Parathyroid adenoma (tissue), 2 donors: ENCODE results near the gene STT3B.
A peak's percentile ranks its signal among the peaks of the same experiment; 100 is the strongest.

Experiments used
- H2AFZ ChIP-seq: fragments of 300-600 bp; sonication (generic); one replicate; pipeline ENCODE4 v1.7.0; 2017; ENCODE audit warnings: antibody characterized with exemption, mild to moderate bottlenecking
- H3K27ac ChIP-seq: fragments of 300-600 bp; sonication (generic); one replicate; pipeline ENCODE4 v1.7.0; 2017
- H3K27me3 ChIP-seq: fragments of 300-600 bp; sonication (generic); one replicate; pipeline ENCODE4 v1.7.0; 2017; ENCODE audit warnings: low read length; ENCODE audit not compliant: control insufficient read depth, insufficient read depth
- H3K36me3 ChIP-seq: fragments of 300-600 bp; sonication (generic); one replicate; pipeline ENCODE4 v1.7.0; 2017; ENCODE audit warnings: low read length; ENCODE audit not compliant: control insufficient read depth, insufficient read depth
- H3K4me1 ChIP-seq: fragments of 300-600 bp; sonication (generic); one replicate; pipeline ENCODE4 v1.7.0; 2017; ENCODE audit warnings: control low read depth
- H3K4me2 ChIP-seq: fragments of 300-600 bp; sonication (generic); one replicate; pipeline ENCODE4 v1.7.0; 2017; ENCODE audit warnings: low read length
- H3K4me3 ChIP-seq: fragments of 300-600 bp; sonication (generic); one replicate; pipeline ENCODE4 v1.7.0; 2017; ENCODE audit warnings: low read depth, low read length
- H3K79me2 ChIP-seq: fragments of 300-600 bp; sonication (generic); one replicate; pipeline ENCODE4 v1.7.0; 2017; ENCODE audit warnings: control low read depth
- H3K9ac ChIP-seq: fragments of 300-600 bp; sonication (generic); one replicate; pipeline ENCODE4 v1.7.0; 2017; ENCODE audit warnings: mild to moderate bottlenecking
- H3K9me3 ChIP-seq: fragments of 300-600 bp; sonication (generic); one replicate; pipeline ENCODE4 v1.7.0; 2017; ENCODE audit warnings: low read length; ENCODE audit not compliant: control insufficient read depth
- TF ChIP-seq, protein P1 (sequence below): fragments of 300-600 bp; sonication (generic); IDR thresholded peaks from one replicate; pipeline ENCODE4 v1.7.0; 2017; ENCODE audit warnings: antibody characterized with exemption, mild to moderate bottlenecking
- donor health status: primary hyperparathyroidism.

STT3B gene

DNA sequence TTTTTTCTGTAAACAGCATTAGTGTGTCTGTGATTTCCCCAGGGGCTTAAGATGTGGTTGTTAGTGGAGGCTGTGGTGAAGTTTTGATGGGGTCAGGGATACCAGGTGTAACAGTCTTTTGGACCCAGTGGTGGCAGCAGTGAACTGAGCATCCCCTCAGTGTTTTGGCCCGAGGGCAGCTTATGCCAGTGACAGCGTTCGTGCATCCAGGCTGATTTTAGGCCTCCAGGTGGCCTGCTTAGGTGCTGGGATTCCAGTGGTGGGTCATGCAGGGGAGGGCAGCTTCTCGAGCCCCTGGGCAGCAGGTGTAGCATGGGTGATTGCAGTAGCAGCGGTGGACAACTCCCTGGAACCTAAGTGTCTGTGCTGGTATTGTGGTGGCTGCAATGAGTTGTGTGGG lies 29.2 kb downstream of the STT3B start:
- H3K9me3 ChIP-seq: no peaks in the 10 kb centered on the region
- no peaks in the 10 kb centered on the region for H3K36me3 ChIP-seq
- no peaks in the 10 kb centered on the region for H3K27me3 ChIP-seq
- no peak overlapping the region for H3K4me3 ChIP-seq
- no peak overlapping the region for H3K9ac ChIP-seq
- TF ChIP-seq, protein P1, sequence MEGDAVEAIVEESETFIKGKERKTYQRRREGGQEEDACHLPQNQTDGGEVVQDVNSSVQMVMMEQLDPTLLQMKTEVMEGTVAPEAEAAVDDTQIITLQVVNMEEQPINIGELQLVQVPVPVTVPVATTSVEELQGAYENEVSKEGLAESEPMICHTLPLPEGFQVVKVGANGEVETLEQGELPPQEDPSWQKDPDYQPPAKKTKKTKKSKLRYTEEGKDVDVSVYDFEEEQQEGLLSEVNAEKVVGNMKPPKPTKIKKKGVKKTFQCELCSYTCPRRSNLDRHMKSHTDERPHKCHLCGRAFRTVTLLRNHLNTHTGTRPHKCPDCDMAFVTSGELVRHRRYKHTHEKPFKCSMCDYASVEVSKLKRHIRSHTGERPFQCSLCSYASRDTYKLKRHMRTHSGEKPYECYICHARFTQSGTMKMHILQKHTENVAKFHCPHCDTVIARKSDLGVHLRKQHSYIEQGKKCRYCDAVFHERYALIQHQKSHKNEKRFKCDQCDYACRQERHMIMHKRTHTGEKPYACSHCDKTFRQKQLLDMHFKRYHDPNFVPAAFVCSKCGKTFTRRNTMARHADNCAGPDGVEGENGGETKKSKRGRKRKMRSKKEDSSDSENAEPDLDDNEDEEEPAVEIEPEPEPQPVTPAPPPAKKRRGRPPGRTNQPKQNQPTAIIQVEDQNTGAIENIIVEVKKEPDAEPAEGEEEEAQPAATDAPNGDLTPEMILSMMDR: no peak
- no peak overlapping the region for H3K4me2 ChIP-seq
- H3K4me1 ChIP-seq: peaks cover 6% of the 10 kb centered on the region
- H2AFZ ChIP-seq: no peak overlapping the region
- H3K79me2 ChIP-seq: peaks cover 42% of the 10 kb centered on the region
- no peak overlapping the region for H3K27ac ChIP-seq

DNA sequence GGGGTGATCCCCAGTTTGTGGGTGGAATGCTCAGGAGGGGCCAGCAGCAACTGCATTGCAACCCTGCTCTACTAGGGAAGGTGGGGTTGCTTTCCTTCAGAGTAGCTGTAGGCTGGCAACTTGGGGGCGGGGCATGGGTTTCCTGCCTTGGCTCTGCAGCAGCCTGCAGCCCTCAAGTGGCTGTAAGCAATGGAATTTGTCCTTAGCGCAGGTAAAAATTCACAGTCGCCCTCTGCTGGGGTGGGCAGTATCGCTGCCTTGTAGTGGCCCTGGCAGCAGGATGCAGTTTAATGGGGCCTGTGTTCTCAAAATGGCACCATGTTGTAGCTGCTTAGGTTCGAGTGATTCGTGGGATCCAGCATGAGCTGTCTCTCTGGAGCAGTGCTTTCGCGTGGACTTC lies 29.8 kb downstream of the STT3B start:
- no peak overlapping the region for H3K27ac ChIP-seq
- H3K27me3 ChIP-seq: no peaks in the 10 kb centered on the region
- no peaks in the 10 kb centered on the region for H3K36me3 ChIP-seq
- TF ChIP-seq, protein P1: no peak
- no peaks in the 10 kb centered on the region for H3K9me3 ChIP-seq
- H2AFZ ChIP-seq: no peak overlapping the region
- H3K79me2 ChIP-seq: peaks cover 43% of the 10 kb centered on the region
- peaks cover 9% of the 10 kb centered on the region for H3K4me1 ChIP-seq
- no peak overlapping the region for H3K4me2 ChIP-seq
- H3K4me3 ChIP-seq: no peak overlapping the region
- H3K9ac ChIP-seq: no peak overlapping the region

DNA sequence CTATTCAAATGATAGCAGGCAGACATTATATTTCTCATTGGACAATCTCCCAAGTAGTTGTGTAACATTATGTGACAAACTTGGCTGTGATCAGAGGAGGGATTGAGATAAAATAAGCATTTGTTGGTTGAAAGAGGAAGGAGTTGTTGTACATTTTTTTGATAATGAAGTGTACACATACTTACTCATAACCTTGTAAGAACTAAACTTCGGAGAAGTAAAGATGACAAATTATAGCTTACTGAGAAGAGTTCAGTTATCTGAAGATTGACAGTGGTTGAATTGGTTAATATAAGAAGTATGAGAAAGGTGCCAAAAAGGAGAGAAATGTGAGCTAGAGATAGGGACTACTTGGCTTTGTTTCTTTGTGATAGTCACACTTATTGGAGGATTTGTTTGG lies 32.6 kb downstream of the STT3B start:
- TF ChIP-seq, protein P1: no peak
- H3K27ac ChIP-seq: no peak overlapping the region
- H3K27me3 ChIP-seq: no peaks in the 10 kb centered on the region
- H3K9ac ChIP-seq: no peak overlapping the region
- peaks cover 17% of the 10 kb centered on the region for H3K4me1 ChIP-seq
- H3K4me2 ChIP-seq: no peak overlapping the region
- no peak overlapping the region for H2AFZ ChIP-seq
- no peaks in the 10 kb centered on the region for H3K9me3 ChIP-seq
- H3K79me2 ChIP-seq: peaks cover 45% of the 10 kb centered on the region
- no peaks in the 10 kb centered on the region for H3K36me3 ChIP-seq
- H3K4me3 ChIP-seq: no peak overlapping the region

DNA sequence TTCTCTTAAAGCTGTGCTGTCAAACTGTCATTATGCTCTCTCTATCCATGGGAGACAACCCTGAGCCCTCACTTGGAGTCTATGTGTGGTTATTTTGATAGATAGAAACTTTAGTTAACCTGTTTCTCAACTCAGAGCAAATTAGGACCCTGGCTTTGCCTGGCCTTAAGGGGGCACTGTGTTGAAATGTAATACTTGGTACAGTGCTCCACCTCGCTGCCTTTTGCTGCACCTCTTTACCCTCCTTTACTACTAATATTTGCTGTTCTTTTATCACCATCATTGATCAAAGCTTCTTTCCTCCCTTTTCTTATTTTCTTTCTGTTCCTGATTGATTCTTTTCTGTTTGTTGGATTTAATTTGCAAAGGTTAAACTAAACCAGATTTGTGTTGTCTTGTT lies 34.3 kb downstream of the STT3B start:
- H3K9ac ChIP-seq: no peak overlapping the region
- TF ChIP-seq, protein P1: peak; percentile 37
- no peak overlapping the region for H3K4me2 ChIP-seq
- no peak overlapping the region for H3K4me3 ChIP-seq
- no peaks in the 10 kb centered on the region for H3K27me3 ChIP-seq
- H3K9me3 ChIP-seq: no peaks in the 10 kb centered on the region
- H3K4me1 ChIP-seq: peaks cover 20% of the 10 kb centered on the region
- H3K36me3 ChIP-seq: no peaks in the 10 kb centered on the region
- H2AFZ ChIP-seq: no peak overlapping the region
- peaks cover 40% of the 10 kb centered on the region for H3K79me2 ChIP-seq
- H3K27ac ChIP-seq: no peak overlapping the region

DNA sequence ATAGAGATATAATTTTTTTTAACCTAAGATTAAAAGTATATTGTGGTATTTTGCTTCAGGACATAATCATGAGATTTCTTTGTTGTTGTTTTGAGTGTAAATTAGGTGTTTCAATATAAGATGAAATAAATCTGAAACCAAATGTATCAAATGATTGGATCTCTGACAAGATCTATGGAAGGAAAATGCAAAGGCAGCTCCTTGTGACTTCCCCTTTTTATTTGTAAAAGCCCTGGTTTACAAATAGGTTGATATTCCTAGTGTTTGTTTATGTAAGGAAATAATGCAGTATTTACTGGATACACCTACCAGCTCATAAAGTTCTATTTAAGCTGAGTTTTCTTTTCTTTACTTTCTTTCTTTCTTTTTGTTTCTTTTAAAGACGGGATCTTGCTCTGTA lies 35.9 kb downstream of the STT3B start:
- Histone ChIP-seq H3K4me3 (no peak overlapping the region), H3K27ac (no peak overlapping the region), H3K4me1 (peaks cover 18% of the 10 kb centered on the region), H3K9me3 (no peaks in the 10 kb centered on the region), H3K4me2 (no peak overlapping the region), H2AFZ (no peak overlapping the region), H3K79me2 (peaks cover 36% of the 10 kb centered on the region), H3K9ac (no peak overlapping the region), H3K27me3 (no peaks in the 10 kb centered on the region), H3K36me3 (no peaks in the 10 kb centered on the region)
- TF ChIP-seq, protein P1: no peak
